Measurements from ENCODE around the gene DTNB.

GRCh38 chr2:25700221-25700660, 26.9 kb upstream of the DTNB start:
- peak; percentile 64 to 80 (median 68) for TF ChIP-seq CTCF (IDR thresholded peaks at IDR 0.05)
- no peak for TF ChIP-seq POLR2A (IDR thresholded peaks at IDR 0.05; ENCODE audit: low read depth)
- TF ChIP-seq POLR2AphosphoS5 (IDR thresholded peaks at IDR 0.05), result no peak

Measured in esophagus muscularis mucosa (tissue), 3 donors.